Fibroblast of skin of scalp (primary cell): Measurements from ENCODE around the gene ACTN1. TPM values are rescaled to one million over a fixed set of nuclear protein-coding genes. Genes with fewer than 3 reads are reported as not detected.
"Not testable (repeated sequence)": the region's sequence is repeated elsewhere in the genome, so short reads cannot be mapped to it uniquely, and the experiment has no call there.

Experiments used
- DNase-seq: peaks from one replicate; pipeline ENCODE4 v3.0.0-alpha.2; 2013
- polyA plus RNA-seq, 2 experiments: library from polyadenylated mRNA; unstranded; fragments of 120-200 nt; gene quantifications; one replicate each; pipeline ENCODE4 v1.2.1, GENCODE V29; 2013; ENCODE audit not compliant: insufficient read length in 2 of 2

Gene ACTN1
- 1,176 TPM for polyA plus RNA-seq (2013, experiment 1 of 2; ENCODE audit: insufficient read length)
- 1,107 TPM for polyA plus RNA-seq (2013, experiment 2 of 2; ENCODE audit: insufficient read length)

DNA sequence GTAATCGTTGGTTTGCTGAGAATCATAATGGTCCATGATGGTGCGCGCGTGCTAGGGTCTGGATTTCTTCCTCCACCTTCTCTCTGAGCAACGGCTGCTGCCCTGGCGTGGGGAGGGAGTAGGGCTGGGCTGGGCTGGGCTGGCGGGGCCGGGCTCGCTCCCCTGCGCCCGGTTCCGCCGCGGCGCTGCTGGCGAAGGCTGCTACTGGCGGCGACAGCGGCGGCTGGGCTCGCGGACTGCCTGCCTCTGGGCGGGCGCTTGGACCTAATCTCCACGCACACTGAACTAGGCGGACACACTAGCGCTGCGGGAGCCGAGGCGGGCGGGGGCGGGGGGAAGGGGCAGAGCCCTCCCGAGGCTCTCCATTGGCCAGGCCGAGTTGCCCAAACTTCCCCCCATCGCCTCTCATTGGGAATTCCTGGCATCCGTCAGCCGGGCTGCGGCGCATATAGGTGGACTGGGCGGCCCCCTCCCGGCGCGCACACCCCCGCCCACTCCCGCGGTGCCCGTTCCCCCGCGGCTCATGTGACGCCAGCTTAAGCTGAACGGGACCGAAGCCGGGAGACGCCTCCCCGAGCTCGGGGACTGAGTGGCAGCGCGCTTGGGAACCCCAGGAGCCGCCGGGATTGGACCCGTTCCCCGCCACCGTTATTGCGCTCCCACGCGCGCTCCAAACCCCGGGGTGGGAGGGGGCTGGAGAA, at the start of gene ACTN1:
Gene ACTN1, minus strand, starts transcription at position 282 of the 701 bp plus-strand sequence. Its CDS starts 246 bp downstream, at position 36.
- peak; percentile 100 for DNase-seq

DNA sequence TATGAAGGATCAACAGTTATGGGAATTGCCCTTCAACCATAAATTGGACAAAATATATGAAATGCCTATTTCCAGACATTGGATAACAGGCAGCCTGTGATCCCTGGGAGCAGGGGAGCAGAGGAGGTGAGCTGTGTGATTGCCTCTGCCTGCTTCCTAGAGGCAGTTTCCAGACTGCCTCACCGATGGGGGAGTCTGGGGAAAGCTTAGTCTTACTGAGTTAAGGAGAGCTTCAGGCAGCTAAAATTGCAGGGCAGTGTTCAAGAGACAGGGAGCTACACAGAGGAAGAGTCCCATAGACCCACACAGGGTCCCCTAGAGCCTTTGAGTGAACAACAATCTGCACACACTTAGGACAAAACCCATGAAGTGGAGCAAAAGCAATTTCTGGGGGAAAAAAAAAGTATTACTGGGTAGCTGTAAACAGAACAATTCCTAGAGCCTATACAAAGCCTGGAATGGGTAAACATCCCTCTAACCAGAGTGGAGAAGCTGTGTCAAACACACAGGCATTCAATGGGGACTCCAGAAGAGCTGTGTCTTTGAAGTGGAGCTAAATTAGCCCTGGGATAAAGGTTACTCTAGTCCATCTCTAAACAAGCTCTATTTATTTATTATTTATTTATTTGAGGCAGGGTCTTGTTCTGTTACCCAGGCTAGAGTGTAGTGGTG, 48.3 kb upstream of the ACTN1 start:
- DNase-seq = no peak

DNA sequence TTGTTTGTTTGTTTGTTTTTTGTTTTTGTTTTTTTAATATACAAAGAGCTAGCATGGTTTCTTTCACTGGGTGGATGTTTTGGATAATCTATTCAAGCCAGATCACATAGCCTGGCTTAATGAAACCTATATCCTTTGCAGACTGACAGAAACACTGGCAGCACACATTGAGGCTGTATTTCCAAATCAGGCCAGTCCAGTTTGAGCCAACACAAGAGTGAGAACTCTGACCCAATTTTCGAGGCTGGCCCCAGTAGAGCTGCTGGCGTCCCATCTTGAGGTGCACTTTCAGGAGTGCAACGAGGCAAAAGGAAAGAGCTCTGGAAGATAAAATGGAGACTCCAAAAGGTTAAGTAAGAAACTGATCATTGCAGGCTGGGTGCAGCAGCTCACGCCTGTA, 43.9 kb upstream of the ACTN1 start:
- no peak for DNase-seq

DNA sequence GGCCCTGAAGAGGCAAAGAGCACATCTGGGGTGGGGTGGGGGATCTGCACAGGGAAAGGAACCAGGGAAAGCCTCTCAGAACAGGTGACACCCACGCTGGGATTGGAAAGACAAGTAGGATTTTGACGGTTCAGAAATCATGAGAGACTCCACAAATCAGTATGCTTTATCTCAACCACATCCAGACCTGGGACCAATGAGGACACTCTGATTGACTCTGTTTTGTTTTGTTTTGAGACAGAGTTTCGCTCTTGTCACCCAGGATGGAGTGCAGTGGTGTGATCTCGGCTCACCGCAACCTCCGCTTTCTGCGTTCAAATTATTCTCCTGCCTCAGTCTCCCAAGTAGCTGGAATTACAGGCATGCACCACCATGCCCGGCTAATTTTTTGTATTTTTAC, 43.0 kb upstream of the ACTN1 start:
- DNase-seq = not testable (repeated sequence)

DNA sequence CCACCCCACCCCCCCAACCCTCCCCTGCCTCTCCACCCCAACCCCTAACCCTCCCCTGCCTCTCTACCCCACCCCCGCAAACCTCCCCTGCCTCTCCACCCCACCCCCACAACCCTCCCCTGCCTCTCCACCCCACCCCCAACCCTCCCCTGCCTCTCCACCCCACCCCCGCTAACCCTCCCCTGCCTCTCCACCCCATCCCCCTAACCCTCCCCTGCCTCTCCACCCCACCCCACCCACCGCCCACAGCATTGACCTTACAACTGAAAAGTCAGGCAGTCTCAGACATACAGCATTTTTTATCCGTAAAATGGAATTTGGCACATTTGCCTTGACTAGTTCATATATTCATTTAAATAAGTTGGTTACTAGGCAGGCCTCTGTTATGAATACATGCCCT, 38.6 kb upstream of the ACTN1 start:
- no peak for DNase-seq

DNA sequence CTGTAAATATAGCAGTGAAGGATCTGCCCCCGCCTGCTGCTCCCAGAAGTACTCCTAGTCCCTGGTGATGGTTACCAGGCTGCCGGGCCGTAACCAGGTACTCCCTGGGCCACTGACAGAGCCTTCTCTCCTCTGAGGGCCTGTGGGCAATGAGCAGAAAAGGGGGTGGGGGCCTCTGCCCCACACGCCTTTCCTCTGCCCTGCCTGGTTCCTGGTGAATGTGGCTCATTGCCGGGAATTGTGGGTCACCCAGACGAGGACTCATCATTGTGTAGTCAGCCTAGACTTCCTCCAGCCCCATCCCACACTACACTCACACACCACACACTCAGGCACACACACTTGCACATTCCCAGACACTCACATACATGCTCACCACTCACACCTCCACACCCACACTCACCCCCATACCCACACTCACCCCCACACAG, 35.7 kb upstream of the ACTN1 start:
- DNase-seq = peak; percentile 13

DNA sequence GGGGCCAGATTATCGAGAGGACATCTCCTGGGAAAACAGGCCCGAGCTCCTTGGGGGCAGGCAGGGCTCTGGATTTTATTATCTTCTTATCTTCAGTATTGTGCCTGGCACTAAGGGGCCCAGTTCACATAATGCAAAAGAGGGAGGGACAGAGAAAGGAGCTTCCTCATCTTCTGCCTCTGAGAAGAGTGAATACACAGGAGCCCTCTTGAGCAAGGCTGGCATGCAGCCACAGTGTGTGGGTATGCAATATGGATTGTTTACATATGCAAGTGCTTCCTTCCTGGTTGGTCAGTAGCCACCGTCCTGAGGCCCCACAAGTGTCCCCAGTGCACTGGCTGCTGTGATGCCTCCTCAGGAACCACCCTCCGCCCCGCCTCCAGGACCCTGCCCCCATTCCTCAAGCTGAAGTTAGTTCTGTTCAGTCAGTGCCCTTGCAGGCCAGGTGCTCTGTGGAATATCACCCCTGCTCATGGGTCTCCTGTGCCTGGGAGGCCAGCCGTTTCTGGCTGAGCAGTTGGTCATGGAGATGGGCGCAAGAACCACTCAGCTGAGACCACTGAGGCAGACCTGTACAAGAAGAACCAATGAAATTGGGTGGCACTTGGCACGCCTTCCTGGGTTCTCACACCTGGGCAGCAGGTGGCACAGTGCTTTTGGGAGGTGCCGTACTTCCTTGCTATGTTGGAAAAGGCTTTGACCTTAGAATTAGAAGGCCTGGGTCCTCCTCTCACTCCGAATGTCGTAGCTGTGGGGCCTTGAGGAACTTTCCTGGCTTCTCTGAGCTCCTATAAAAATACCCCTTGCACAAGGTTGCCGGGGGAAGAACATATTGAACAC, 35.1 kb upstream of the ACTN1 start:
- DNase-seq = peak; percentile 75

DNA sequence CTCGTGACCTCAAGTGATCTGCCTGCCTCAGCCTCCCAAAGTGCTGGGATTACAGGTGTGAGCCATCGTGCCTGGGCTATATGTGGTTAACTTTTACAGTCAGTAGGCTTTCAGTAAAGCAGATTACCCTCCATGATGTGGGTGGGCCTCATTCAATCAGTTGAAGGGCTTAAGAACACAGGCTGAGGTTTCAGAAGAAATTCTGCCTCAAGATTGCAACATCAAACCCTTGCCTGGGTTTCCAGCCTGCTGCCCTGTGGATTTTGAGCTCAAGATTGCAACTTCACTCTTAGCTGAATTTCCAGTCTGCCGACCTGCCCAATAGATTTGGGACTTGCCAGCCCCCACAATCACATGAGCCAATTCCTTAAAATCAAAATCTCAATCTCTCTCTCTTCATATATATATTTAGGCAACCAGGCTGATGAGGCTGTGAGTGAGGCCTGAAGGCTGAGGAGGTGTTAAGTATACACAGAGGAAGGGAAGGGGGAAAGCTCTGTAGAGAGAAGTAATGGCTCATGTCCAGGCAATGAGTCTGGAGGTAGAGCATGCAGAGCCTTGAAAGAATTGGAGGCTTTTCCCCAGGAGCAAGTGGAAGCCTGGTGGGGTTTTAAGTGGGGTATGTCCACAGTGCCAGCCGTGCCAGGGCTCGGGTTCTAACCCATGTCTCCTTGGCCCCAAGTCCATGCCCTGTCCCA, 33.3 kb upstream of the ACTN1 start:
- no peak for DNase-seq

DNA sequence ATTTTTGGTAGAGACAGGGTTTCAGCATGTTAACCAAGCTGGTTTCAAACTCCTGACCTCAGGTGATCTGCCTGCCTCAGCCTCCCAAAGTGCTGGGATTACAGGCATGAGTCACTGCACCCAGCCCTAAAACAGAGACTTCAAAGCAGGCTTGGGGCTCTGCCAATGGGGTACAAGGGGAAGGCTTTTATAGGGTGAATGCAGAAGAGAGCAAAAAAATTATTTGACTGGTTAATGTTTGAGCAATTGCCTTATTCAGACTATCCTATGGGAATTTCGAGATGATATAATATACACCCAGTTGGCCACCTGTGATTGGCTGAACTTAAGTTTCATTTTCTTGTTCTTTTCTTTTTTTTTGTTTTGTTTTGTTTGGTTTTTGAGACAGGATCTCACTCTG, 31.5 kb upstream of the ACTN1 start:
- no peak for DNase-seq

DNA sequence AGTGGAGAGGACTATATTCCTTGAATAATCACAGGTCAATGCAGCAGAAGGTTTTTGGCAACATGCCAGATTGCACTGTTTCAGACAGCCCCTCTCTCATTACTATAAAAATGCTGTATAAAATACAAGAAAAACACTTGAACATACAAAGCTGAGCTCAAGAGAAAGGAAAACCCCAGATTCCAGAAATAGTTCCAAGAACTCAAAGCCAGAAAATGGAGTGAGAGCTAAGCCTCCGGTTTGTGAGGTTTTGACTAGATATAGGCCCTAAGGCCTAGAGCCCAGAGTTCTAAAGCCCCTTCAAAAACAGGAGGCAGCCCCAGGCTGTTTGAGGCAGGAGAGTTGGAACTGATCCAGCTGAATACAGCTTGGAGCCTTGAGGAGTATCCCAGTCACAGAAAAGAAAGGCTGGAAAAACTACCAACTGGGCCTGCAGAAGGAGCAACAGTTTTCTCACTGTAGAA, 29.4 kb upstream of the ACTN1 start:
- DNase-seq = peak; percentile 87

DNA sequence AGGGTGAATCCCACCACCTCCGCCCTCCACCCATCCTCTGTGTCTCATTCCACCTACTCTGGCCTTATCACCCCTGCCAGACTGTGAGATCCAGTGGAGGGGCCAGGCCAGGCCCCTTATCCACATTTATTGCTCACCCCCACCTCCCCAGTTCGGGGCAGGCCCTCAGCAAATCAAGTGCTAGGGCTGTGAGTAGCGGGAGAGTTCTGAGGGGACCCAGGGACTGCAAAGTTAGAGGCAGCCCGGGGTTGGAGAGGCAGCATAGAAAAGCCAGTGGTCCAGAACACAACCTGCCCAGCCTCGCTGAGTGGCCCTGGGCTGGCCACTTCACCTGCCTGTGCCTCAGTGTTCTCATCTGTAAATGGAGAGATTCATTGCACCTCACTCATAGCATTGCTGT, 27.2 kb upstream of the ACTN1 start:
- no peak for DNase-seq

DNA sequence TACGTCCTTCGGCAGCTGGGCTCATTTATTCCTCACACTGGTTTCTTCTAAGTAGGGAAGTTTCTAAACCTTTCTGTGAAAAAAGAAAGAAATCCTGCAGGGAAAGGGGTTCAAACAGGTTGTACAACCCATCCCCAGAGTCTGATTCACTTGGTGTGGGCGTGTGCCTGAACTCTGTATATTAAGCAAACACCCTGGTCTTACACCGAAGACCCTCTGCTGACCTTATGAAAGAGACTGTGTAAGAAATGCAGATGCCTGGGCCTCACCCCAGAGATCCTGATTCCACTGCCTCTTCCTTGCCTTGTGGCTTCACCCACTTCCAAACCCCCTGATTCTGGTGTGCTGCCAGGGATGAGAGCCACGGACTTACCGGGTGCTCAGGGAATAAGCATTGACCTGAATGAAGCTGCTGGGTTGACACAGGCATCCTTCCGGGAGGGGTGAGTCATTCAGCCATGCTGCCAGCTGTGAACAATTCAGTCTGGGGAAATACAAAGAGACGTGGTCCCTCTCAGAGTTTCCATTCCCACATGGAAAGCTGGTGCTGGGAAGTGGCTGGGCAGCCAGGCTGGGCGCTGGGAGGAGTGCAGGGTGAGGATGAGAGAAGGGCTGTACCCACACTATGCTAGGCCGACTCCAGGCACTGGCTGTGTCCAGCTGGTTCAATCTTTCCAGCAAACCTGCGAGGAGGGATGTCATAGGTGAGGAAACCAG, 26.5 kb upstream of the ACTN1 start:
- peak; percentile 93 for DNase-seq

DNA sequence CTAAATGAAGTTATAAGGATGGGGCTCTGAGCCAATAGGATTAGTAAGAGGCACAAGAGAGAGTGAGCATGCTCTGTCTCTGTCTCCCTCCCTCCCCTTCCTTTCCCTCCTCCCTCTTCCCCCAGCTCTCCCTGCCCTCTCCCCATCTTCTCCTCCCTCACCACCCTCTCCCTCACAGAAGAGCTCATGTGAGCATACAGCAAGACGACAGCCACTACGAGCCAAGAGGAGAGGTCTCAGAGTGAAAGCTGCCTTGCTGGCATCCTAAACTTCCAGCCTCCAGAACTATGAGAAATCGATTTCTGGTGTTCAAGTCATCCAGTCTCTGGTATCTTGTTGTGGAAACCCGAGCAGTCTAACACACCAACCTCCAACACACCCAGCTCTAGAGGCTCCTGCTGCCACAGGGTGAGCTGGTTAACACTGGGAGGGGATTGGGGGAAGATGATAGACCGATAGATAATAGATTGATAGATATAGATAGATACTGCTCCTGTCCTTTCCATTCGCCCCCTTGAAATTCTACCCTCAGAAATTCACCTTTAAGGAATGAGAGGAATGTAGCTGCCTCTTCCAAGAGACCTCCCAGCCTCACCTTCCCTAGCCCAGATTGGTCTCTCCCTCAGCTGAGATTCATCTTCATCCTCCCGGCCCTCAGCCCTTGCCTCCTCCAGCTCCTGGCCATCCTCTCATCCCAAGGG, 25.8 kb upstream of the ACTN1 start:
- peak; percentile 64 for DNase-seq

DNA sequence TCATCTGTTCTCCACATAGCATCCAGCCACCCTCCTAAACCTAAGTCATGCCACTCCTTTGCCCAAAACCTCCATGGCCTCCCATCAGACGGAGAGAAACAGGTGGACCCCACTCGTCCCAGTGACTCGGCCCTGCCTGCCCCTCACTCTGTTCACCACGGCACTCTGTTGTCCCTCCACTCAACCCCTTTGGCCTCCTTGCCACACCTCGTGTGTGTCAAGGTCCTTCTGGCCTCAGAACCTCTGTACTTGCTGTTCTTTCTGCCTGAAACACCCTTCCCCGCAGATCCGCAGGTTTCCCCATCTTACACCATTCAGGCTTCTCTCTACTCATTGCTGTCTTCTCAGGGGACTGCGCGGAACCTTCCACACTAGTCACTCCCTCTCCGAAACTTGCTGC, 24.5 kb upstream of the ACTN1 start:
- no peak for DNase-seq

DNA sequence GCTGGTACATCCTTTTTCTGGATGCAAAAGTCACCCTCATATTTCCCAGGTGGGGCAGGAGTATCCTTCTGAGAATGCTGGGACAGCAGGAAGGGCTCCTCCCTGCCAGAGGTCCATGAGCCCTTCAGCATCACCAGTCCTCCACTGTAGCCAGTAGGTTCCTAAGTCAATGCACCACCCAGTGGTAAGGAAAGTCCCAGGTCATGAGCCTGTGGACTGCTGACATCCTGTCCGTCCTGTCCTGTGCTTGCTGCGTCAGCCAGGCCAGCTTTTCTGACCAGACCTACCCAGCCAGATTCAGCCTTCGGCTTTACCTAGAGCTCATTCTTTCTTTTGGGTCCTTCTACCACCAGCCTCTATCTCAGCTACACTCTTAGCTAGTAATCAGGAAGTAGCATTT, 23.0 kb upstream of the ACTN1 start:
- DNase-seq = peak; percentile 17

DNA sequence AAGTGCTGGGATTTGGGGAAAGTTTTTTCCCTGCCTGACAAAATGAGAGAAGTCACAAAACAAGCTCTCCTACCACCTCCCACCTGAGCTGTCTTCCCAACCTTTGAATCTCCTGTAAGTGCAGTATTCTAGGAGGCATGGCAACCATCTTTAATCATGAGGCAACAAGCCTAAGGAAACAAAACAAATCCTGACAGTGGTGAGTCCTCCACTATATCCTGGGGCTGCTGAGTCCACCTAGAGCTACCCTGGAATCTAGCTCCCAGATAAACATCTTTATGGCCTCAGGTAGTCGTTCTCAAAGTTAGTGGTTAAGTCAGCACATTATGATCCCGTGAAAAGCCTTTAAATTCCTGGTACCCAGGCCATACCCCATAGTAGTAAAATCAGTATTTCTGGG, 22.3 kb upstream of the ACTN1 start:
- DNase-seq = no peak

DNA sequence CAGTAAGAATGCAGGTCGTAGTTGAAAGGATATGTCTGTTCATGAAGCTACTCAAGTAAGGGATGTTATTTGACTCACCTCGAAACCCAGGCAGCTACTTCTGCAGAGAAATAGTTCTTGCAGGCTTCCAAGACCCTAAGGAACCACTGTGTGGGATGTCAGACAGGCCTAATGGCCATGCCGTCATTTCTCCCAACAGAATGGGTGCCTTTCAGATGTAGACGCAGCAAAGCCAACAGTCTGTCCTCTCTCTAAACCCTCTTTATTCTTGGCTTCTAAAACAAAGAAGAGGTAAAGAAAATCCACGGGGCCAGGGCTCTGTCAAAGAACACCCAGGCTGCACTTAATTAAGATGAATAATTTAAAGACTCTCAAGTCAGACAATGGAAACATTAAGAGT, 19.0 kb upstream of the ACTN1 start:
- no peak for DNase-seq

DNA sequence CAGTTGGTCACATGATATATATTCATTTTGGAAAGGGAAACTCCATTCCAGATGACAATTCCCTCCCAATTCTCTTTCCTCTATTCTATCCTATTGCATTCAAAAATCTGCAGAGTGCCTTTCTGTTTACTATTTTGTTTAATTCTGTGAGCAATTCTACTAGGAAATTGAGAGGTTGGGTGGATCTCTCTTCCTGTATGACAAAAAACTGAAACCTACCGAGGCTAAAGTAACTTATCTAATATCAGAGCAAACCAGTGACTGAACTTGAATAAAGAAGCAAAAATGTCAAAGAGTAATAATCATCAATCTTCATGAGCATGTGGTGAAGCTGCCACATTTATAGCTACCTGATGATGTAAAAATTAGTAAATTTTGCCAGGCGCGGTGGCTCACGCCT, 16.6 kb upstream of the ACTN1 start:
- DNase-seq = no peak

DNA sequence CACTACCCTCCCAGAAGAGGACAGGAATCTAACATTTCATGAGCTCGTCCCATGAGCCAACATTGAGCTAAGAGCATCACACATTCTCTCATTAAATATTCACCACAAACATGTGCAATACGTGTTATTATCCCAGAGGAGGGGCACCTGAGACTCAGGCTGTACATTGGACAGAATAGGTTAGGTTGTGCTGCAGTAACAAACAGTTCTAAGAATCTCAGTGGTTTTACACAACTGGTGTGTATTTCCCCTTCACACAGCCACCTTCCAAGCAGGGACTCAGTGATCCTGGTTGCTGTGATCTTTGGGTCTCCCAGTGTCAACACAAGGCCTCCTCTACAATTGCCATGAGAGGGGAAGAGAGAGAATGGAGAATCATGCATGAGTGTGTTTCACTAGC, 15.0 kb upstream of the ACTN1 start:
- no peak for DNase-seq

DNA sequence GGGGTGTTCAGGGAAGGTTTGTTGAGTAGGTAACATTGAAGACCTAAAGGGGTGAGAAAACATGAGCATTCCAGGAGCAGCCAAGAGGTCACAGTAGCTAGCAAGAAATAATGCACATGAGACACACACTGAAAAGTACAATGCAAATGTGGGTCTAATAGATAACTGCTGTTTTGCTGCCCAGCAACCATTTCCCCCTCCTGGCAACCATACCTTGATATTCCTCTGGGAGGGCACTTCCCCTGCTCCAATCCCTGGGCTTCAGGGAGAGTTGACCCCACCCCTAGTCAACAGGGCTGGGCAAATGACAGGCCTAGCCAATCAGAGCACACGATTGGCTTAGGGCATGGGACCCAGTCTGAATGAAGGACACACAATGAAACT, 8.5 kb upstream of the ACTN1 start:
- DNase-seq = no peak

DNA sequence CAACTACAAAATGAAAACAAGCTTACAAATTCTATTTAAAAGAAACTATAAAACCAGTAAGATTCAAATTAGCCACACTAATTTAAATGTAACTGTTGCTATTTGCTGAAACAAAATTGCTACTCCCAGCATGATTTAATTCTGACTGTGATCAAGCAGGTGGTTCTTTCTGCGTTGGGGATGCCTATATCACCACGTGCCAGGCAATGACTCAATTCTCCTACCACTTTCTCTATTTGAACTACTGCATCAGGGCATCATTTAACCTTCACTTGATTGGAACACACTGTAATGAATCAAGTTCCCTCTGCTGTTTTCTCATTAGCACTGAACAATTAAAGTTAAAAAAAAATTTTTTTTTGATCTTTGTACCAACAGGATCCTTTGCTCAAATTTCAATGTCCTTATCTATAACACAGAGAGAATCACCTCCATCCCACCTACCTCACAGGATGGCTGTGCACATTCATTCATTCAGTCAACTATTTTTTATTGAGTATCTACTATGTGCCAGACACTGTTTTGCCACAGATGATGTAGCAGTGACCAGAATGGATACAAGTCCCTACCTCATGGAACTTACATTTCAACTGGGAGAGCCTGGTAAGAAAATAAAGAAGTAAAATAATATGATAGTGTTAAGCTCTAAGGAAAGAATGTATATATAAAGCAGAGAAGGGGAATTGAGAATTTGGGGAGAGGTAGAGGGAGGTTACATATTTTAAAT, 8.0 kb upstream of the ACTN1 start:
- DNase-seq = no peak
